Activated CD4-positive, alpha-beta T cell treated with anti-CD3 and anti-CD28 coated beads, Interleukin-2, amount 50 U/mL, for 48 hours (primary cell): ENCODE results near the gene KRT79.
"Not testable (repeated sequence)": the region's sequence is repeated elsewhere in the genome, so short reads cannot be mapped to it uniquely, and the experiment has no call there.

Source experiments
- DNase-seq, 2 experiments: peaks; one replicate each; pipeline ENCODE4 v3.0.0-alpha.2; 2020

Gene KRT79

GRCh38 chr12:52801773-52802172 lies 32.3 kb downstream of the KRT79 start:
- no peak for DNase-seq

- no peak for DNase-seq
Measured at GRCh38 chr12:52800259-52800917, 33.7 kb downstream of the KRT79 start.

- no peak for DNase-seq
Measured at GRCh38 chr12:52799505-52800211, 34.5 kb downstream of the KRT79 start.

GRCh38 chr12:52798671-52799504 lies 35.2 kb downstream of the KRT79 start:
- DNase-seq: no peak

GRCh38 chr12:52798003-52798670 lies 36.0 kb downstream of the KRT79 start:
- DNase-seq: no peak

GRCh38 chr12:52797529-52797894 lies 36.6 kb downstream of the KRT79 start:
- DNase-seq: no peak

GRCh38 chr12:52796839-52797528 lies 37.1 kb downstream of the KRT79 start:
- DNase-seq: no peak

GRCh38 chr12:52796429-52796794 lies 37.7 kb downstream of the KRT79 start:
- no peak for DNase-seq

- DNase-seq: no peak
Measured at GRCh38 chr12:52795694-52796428, 38.2 kb downstream of the KRT79 start, which contains the start of gene KRT3. Gene KRT3, minus strand, starts transcription at chr12:52796117. Its CDS starts 75 bp downstream, at chr12:52796042.

- DNase-seq: not testable (repeated sequence)
Measured at GRCh38 chr12:52795332-52795674, 38.8 kb downstream of the KRT79 start.

GRCh38 chr12:52794479-52795331 lies 39.4 kb downstream of the KRT79 start:
- DNase-seq: no peak

GRCh38 chr12:52792185-52793029 lies 41.7 kb downstream of the KRT79 start:
- DNase-seq: no peak

GRCh38 chr12:52791271-52792184 lies 42.6 kb downstream of the KRT79 start:
- DNase-seq: no peak

- DNase-seq: no peak
Measured at GRCh38 chr12:52790427-52791270, 43.5 kb downstream of the KRT79 start.

- no peak for DNase-seq
Measured at GRCh38 chr12:52789637-52790426, 44.3 kb downstream of the KRT79 start.

GRCh38 chr12:52788876-52789636 lies 45.1 kb downstream of the KRT79 start:
- no peak for DNase-seq
